HepG2 (cell line): ENCODE data around the gene AGRN. TPM values are rescaled to one million over a fixed set of nuclear protein-coding genes. Genes with fewer than 3 reads are reported as not detected.

ENCODE experiments used
- ATAC-seq: fragments of 200-7000 bp; cut with Tn5 transposase; 3 replicates; pipeline ENCODE4 v1.9.1; 2020; ENCODE audit warnings: mild to moderate bottlenecking, moderate library complexity
- BruUV-seq: library from RNA; stranded (reverse); fragments of 400-500 nt; replicated peaks from 2 replicates; lab custom pipeline; 2021; lab: Mats Ljungman, UMichigan
- CTCF ChIA-PET: fragments of 300-600 bp; formaldehyde crosslinking; extraction: SDS; loops from one replicate; lab custom pipeline; 2021; ENCODE audit warnings: low total read pairs, inconsistent platforms, low intra/inter-chr PET ratio; lab: Yijun Ruan, JAX
- POLR2A ChIA-PET: fragments of 350-600 bp; sonication (Branson Sonifier 250); formaldehyde crosslinking; loops from one replicate; lab custom pipeline; 2020; ENCODE audit warnings: antibody characterized with exemption, inconsistent platforms; lab: Yijun Ruan, JAX
- DNase-seq: peaks from one replicate; pipeline ENCODE4 v3.0.0-alpha.2; 2015; ENCODE audit warnings: low spot score
- FAIRE-seq: peaks from 3 replicates; lab custom pipeline; 2011; peaks lifted over from hg19 to GRCh38; lab: Jason Lieb, UNC
- H2AFZ ChIP-seq: one replicate; pipeline ENCODE4 v1.6.1; 2011; ENCODE audit warnings: low read length, inconsistent platforms
- H3K27ac ChIP-seq: fragments of 300-600 bp; 3 replicates; pipeline ENCODE4 v1.8.0; 2011; ENCODE audit warnings: mixed run types, mild to moderate bottlenecking, mixed read lengths, low read length, inconsistent platforms; ENCODE audit not compliant: insufficient read depth; ENCODE audit errors: extremely low read length
- H3K27me3 ChIP-seq, 2 experiments: fragments of 200-600 bp in 1 of 2; 2 replicates in 1 of 2; 3 replicates in 1 of 2; pipeline versions ENCODE4 v1.6.0 to v1.8.0; 2011; ENCODE audit warnings: low read length in 2 of 2, mild to moderate bottlenecking in 2 of 2, moderate library complexity in 2 of 2, inconsistent platforms in 1 of 2; ENCODE audit not compliant: insufficient read depth in 2 of 2, control insufficient read depth in 1 of 2
- H3K36me3 ChIP-seq, 2 experiments: fragments of 200-600 bp in 1 of 2; replicated peaks in 1 of 2; 2 replicates in 1 of 2; 3 replicates in 1 of 2; pipeline versions ENCODE4 v1.5.1 to v1.8.0; 2011; ENCODE audit warnings: low read length in 2 of 2, inconsistent platforms in 1 of 2; ENCODE audit not compliant: insufficient read depth in 2 of 2, control insufficient read depth in 1 of 2
- H3K4me1 ChIP-seq: 2 replicates; pipeline ENCODE4 v1.5.1; 2012; ENCODE audit warnings: low read length, inconsistent platforms; ENCODE audit not compliant: insufficient read depth
- H3K4me2 ChIP-seq: 2 replicates; pipeline ENCODE4 v1.6.0; 2011; ENCODE audit warnings: low read depth, low read length, inconsistent platforms
- H3K4me3 ChIP-seq, 3 experiments: fragments of 200-600 bp in 1 of 3; sonication (generic), shearing (Covaris generic) in 1 of 3; replicated peaks in 1 of 3; 2 replicates each; pipeline ENCODE4 v1.5.1; 2011 to 2016; ENCODE audit warnings: low read length in 3 of 3, inconsistent platforms in 2 of 3, low read depth in 2 of 3, mild to moderate bottlenecking in 2 of 3, control low read depth in 1 of 3, mixed read lengths in 1 of 3; ENCODE audit not compliant: insufficient read depth in 1 of 3
- H3K79me2 ChIP-seq: one replicate; pipeline ENCODE4 v1.6.1; 2011; ENCODE audit warnings: low read length, inconsistent platforms; ENCODE audit not compliant: insufficient read depth
- H3K9ac ChIP-seq: 2 replicates; pipeline ENCODE4 v1.6.0; 2011; ENCODE audit warnings: mild to moderate bottlenecking, low read depth, low read length, inconsistent platforms; ENCODE audit not compliant: insufficient read depth
- H3K9me3 ChIP-seq: 2 replicates; pipeline ENCODE4 v1.5.1; 2012; ENCODE audit warnings: mild to moderate bottlenecking, low read length
- H4K20me1 ChIP-seq: 2 replicates; pipeline ENCODE4 v1.6.0; 2011; ENCODE audit warnings: inconsistent platforms, mild to moderate bottlenecking, low read length, moderate library complexity; ENCODE audit not compliant: insufficient read depth
- FOXO4 ChIP-seq: sonication (generic); formaldehyde crosslinking; conservative IDR thresholded peaks from 2 replicates; pipeline ENCODE4 v1.8.1; 2023; ENCODE audit warnings: missing genetic modification reagents
- SAFB2 ChIP-seq: sonication (generic); formaldehyde crosslinking; IDR thresholded peaks from 2 replicates; pipeline ENCODE4 v1.5.1; 2020; ENCODE audit warnings: missing genetic modification reagents, low read depth, mild to moderate bottlenecking, borderline replicate concordance
- SRY ChIP-seq: sonication (generic); formaldehyde crosslinking; IDR thresholded peaks from 2 replicates; pipeline ENCODE4 v1.8.0; 2022; ENCODE audit warnings: mild to moderate bottlenecking, missing genetic modification reagents
- TMF1 ChIP-seq: sonication (generic); formaldehyde crosslinking; IDR thresholded peaks from 2 replicates; pipeline ENCODE4 v1.8.1; 2022; ENCODE audit warnings: low read depth, missing genetic modification reagents
- ZFP82 ChIP-seq: sonication (generic); formaldehyde crosslinking; IDR thresholded peaks from 2 replicates; pipeline ENCODE4 v1.5.1; 2020; ENCODE audit warnings: mild to moderate bottlenecking, missing genetic modification reagents, borderline replicate concordance
- ZFX ChIP-seq: sonication (generic); formaldehyde crosslinking; IDR thresholded peaks from 2 replicates; pipeline ENCODE4 v1.4.0; 2020; ENCODE audit warnings: mild to moderate bottlenecking, low read depth, missing genetic modification reagents, moderate library complexity
- ZNF788 ChIP-seq: sonication (generic); formaldehyde crosslinking; IDR thresholded peaks from 2 replicates; pipeline ENCODE4 v1.5.0; 2020; ENCODE audit warnings: mild to moderate bottlenecking, missing genetic modification reagents, borderline replicate concordance
- WGBS: methylation state at CpG from one replicate; pipeline ENCODE4 v1.1.6; 2017; ENCODE audit warnings: low lambda C conversion rate; 5-methylcytosine and 5-hydroxymethylcytosine counted together
- in situ Hi-C: cut with HindIII; loops from 2 replicates; pipeline ENCODE4 v1.10.0; 2017; ENCODE audit warnings: low pct_unique_long_range_greater_than_20kb; ENCODE audit not compliant: extremely low pct_ligation_motif_present
- intact Hi-C: fragments of 100-400 bp; cut with micrococcal nuclease; formaldehyde crosslinking; loops from one replicate; pipeline ENCODE4 v1.10.0; 2022; ENCODE audit not compliant: unreplicated experiment
- polyA plus RNA-seq, 8 experiments: library from polyadenylated mRNA; depleted of rRNA in 3 of 8; stranded (reverse) in 7 of 8; unstranded in 1 of 8; fragments of >200 nt; fragmentation: Illumina TruSeq in 4 of 8; extraction: Trizol in 4 of 8; gene quantifications; 2 replicates each; pipeline versions ENCODE4 v1.2.1 to v1.2.3, GENCODE V29; 2011 to 2016; ENCODE audit warnings: low read depth in 4 of 8, missing spikeins in 1 of 8, mixed read lengths in 1 of 8; ENCODE audit not compliant: insufficient read depth in 1 of 8
- total RNA-seq, 5 experiments: library from RNA; depleted of rRNA; stranded (reverse); fragments of >200 nt; fragmentation: Illumina TruSeq; extraction: Trizol; gene quantifications; 2 replicates each; pipeline ENCODE4 v1.2.3, GENCODE V29; 2016; ENCODE audit warnings: low read depth in 1 of 5
- TF ChIP-seq, protein P1 (sequence below): sonication (generic); formaldehyde crosslinking; IDR thresholded peaks from 2 replicates; pipeline ENCODE4 v1.8.1; 2022; ENCODE audit warnings: mild to moderate bottlenecking, missing genetic modification reagents
- TF ChIP-seq, protein P2 (sequence below): sonication (generic); formaldehyde crosslinking; IDR thresholded peaks from one replicate; pipeline ENCODE4 v1.5.1; 2020; ENCODE audit warnings: mild to moderate bottlenecking, missing genetic modification reagents; ENCODE audit errors: not compliant biosample characterization

AGRN gene
- total and polyA plus RNA-seq, 2 of the 13 experiments (the other 11 are each of a cell fraction or from before 2014, with no cell fraction given), result 29.8 to 65.2 TPM

DNA sequence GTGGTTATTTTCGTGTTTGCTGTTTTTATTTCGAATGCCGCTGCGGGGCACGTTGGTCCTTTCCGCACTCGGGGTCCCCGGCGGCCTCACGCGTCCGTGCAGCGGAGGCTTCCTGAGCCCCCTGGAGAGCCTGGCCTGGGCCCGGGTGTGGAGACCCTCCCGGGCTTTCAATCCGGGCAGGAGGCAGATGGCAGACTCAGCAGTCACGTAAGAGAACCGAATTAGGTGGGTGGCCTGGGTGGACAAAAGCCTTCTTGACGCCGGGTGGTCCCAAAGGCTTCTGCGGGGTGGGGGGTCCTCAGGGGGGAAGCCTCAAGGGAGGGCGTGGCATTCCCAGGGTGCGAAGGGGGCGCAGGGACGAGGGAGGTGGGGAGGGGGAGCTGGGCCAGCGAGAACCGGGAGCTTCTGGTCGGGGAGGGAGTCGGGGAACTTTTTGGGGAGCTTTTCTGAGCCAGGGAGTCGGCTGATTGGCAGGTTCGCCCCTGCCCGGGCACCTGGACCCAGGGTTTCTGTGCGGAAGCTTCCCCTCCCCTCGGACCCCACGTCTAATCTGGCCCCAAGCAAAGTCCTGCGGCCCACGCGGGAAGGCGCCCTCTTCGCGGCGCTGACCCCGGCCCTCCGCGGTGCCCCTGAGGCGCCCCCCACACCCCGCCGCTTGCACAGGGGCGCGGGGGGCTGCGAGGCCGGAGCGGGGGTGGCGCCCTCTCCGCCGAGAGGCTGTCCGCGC, 18.7 kb upstream of the AGRN start:
- ATAC-seq (no peak), DNase-seq (no peak)
- WGBS, result under 1% methylated on average over 24 of the region's 58 CpGs
- TF ChIP-seq SRY (CRISPR knock-in tag) (no peak), SAFB2 (CRISPR knock-in tag) (peak; percentile 41; the same call in 1 of the 2 replicates), ZFP82 (peak; percentile 25; the same call in 1 of the 2 replicates), ZFX (no peak), TMF1 (peak; percentile 36; the same call in 1 of the 2 replicates), FOXO4 (CRISPR knock-in tag) (no peak), ZNF788 (CRISPR knock-in tag) (no peak)
- TF ChIP-seq, protein P1, sequence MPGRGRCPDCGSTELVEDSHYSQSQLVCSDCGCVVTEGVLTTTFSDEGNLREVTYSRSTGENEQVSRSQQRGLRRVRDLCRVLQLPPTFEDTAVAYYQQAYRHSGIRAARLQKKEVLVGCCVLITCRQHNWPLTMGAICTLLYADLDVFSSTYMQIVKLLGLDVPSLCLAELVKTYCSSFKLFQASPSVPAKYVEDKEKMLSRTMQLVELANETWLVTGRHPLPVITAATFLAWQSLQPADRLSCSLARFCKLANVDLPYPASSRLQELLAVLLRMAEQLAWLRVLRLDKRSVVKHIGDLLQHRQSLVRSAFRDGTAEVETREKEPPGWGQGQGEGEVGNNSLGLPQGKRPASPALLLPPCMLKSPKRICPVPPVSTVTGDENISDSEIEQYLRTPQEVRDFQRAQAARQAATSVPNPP (CRISPR knock-in tag), result 0 out of 2 replicates have a peak, but pooled peaks have one; percentile 9
- TF ChIP-seq, protein P2, sequence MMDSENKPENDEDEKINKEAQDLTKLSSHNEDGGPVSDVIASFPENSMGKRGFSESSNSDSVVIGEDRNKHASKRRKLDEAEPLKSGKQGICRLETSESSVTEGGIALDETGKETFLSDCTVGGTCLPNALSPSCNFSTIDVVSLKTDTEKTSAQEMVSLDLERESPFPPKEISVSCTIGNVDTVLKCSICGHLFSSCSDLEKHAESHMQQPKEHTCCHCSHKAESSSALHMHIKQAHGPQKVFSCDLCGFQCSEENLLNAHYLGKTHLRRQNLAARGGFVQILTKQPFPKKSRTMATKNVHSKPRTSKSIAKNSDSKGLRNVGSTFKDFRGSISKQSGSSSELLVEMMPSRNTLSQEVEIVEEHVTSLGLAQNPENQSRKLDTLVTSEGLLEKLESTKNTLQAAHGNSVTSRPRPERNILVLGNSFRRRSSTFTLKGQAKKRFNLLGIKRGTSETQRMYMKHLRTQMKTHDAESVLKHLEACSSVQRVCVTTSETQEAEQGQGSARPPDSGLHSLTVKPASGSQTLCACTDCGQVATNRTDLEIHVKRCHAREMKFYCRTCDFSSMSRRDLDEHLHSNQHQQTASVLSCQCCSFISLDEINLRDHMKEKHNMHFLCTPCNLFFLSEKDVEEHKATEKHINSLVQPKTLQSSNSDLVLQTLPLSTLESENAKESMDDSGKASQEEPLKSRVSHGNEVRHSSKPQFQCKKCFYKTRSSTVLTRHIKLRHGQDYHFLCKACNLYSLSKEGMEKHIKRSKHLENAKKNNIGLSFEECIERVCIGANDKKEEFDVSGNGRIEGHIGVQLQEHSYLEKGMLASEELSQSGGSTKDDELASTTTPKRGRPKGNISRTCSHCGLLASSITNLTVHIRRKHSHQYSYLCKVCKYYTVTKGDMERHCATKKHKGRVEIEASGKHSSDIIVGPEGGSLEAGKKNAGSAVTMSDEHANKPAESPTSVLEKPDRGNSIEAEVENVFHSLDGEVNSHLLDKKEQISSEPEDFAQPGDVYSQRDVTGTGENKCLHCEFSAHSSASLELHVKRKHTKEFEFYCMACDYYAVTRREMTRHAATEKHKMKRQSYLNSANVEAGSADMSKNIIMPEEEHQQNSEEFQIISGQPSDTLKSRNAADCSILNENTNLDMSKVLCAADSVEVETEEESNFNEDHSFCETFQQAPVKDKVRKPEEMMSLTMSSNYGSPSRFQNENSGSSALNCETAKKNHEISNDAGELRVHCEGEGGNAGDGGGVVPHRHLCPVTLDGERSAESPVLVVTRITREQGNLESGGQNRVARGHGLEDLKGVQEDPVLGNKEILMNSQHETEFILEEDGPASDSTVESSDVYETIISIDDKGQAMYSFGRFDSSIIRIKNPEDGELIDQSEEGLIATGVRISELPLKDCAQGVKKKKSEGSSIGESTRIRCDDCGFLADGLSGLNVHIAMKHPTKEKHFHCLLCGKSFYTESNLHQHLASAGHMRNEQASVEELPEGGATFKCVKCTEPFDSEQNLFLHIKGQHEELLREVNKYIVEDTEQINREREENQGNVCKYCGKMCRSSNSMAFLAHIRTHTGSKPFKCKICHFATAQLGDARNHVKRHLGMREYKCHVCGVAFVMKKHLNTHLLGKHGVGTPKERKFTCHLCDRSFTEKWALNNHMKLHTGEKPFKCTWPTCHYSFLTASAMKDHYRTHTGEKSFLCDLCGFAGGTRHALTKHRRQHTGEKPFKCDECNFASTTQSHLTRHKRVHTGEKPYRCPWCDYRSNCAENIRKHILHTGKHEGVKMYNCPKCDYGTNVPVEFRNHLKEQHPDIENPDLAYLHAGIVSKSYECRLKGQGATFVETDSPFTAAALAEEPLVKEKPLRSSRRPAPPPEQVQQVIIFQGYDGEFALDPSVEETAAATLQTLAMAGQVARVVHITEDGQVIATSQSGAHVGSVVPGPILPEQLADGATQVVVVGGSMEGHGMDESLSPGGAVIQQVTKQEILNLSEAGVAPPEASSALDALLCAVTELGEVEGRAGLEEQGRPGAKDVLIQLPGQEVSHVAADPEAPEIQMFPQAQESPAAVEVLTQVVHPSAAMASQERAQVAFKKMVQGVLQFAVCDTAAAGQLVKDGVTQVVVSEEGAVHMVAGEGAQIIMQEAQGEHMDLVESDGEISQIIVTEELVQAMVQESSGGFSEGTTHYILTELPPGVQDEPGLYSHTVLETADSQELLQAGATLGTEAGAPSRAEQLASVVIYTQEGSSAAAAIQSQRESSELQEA (CRISPR knock-in tag), result peak; percentile 10

More for the DNA sequence above, 18.7 kb upstream of the AGRN start:
- ChIA-PET POLR2A (interaction anchor here (0.8 to 1.9 kb wide), 6 partner anchors 12 to 273 kb away, joined by 3 to 9 read pairs (median 4); partner anchors contain the start of genes AGRN, ISG15, NOC2L and UBE2J2), CTCF (interaction anchor here (1.9 kb wide), 1 partner anchor 17 kb away, joined by 5 read pairs; no protein-coding TSS in a partner anchor)
- intact Hi-C loops (loop anchor here (10.0 kb wide), 1 partner anchor 234 kb away; the partner anchor contains the start of genes B3GALT6 and SDF4), in situ Hi-C loops (no loop called here)
- Histone ChIP-seq H4K20me1 (peaks cover 4% of the 10 kb centered on the region; the same call in 1 of the 2 replicates), H2AFZ (no peak overlapping the region), H3K27me3 (no peaks in the 10 kb centered on the region), H3K9me3 (no peaks in the 10 kb centered on the region), H3K4me3 (peak overlapping the region; percentile 63 to 78 (median 78)), H3K4me2 (peak overlapping the region; percentile 92), H3K36me3 (no peaks in the 10 kb centered on the region), H3K27ac (peak overlapping the region; percentile 97), H3K4me1 (peaks cover 63% of the 10 kb centered on the region), H3K9ac (peak overlapping the region; percentile 97), H3K79me2 (peaks cover 15% of the 10 kb centered on the region)
- no TSS peak for BruUV-seq
- no peak for FAIRE-seq
